Tibial artery (tissue), 4 donors: ENCODE data around the gene MTERF2.
"Not testable (repeated sequence)": the region's sequence is repeated elsewhere in the genome, so short reads cannot be mapped to it uniquely, and the experiment has no call there.

Source experiments
- DNase-seq, 2 donors: peaks; one replicate each; pipeline ENCODE4 v3.0.0-alpha.2; 2019
- H3K27ac ChIP-seq, 2 donors: fragments of 200-600 bp; sonication (generic) in 1 of 2; 1 replicate in 1 of 2; 2 replicates in 1 of 2; pipeline ENCODE4 v1.5.1; 2018 to 2019; ENCODE audit warnings: mild to moderate bottlenecking in 1 of 2
- H3K27me3 ChIP-seq, 2 donors: fragments of 200-600 bp; sonication (generic) in 1 of 2; one replicate each; pipeline versions ENCODE4 v1.5.1 to v1.6.0; 2016 to 2019
- H3K36me3 ChIP-seq, 3 donors: fragments of 200-600 bp; sonication (generic) in 2 of 3; one replicate each; pipeline ENCODE4 v1.5.1; 2016 to 2019; ENCODE audit warnings: mild to moderate bottlenecking in 2 of 3
- H3K4me1 ChIP-seq, 4 donors: fragments of 200-600 bp; sonication (generic) in 2 of 4; 1 replicate in 3 of 4; 2 replicates in 1 of 4; pipeline ENCODE4 v1.5.1; 2016 to 2019
- H3K4me3 ChIP-seq, 2 donors: fragments of 200-600 bp; sonication (generic) in 1 of 2; 1 replicate in 1 of 2; 2 replicates in 1 of 2; pipeline ENCODE4 v1.5.1; 2018 to 2019; ENCODE audit warnings: mild to moderate bottlenecking in 2 of 2
- H3K9me3 ChIP-seq, 3 donors: fragments of 200-600 bp; sonication (generic) in 1 of 3; one replicate each; pipeline ENCODE4 v1.5.1; 2016 to 2019
- intact Hi-C: fragments of 100-400 bp; cut with DNase I; formaldehyde crosslinking; loops from one replicate; pipeline ENCODE4 v1.15.0; 2023; ENCODE audit warnings: low total_unique reads
- TF ChIP-seq, protein P1 (sequence below), 2 experiments: fragments of 200-600 bp in 1 of 2; fragments of 450-650 bp in 1 of 2; IDR thresholded peaks; one replicate each; pipeline ENCODE4 v1.5.1; 2017 to 2019; ENCODE audit warnings: antibody characterized with exemption in 2 of 2, mild to moderate bottlenecking in 1 of 2, moderate library complexity in 1 of 2

MTERF2 gene

DNA sequence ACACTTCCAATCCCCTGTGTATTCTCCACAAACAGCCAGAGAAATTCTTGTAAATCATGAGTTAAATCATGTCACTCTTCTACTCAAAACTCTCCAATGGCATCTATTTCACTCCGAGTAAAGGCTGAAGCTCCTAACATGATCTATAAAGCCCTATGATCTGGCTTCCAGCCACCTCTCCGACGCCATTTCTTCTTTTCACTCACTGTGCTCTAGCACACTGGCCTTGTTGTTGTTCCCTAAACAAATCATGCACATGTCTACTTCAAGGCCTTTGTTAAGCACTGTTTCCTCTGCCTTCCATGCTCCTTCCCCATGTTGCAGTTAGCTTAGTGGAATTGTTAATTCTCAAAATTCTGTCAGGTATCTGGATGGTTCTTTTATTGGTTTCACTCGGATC, 30.1 kb upstream of the MTERF2 start:
- intact Hi-C loops, result no loop called here
- TF ChIP-seq, protein P1, sequence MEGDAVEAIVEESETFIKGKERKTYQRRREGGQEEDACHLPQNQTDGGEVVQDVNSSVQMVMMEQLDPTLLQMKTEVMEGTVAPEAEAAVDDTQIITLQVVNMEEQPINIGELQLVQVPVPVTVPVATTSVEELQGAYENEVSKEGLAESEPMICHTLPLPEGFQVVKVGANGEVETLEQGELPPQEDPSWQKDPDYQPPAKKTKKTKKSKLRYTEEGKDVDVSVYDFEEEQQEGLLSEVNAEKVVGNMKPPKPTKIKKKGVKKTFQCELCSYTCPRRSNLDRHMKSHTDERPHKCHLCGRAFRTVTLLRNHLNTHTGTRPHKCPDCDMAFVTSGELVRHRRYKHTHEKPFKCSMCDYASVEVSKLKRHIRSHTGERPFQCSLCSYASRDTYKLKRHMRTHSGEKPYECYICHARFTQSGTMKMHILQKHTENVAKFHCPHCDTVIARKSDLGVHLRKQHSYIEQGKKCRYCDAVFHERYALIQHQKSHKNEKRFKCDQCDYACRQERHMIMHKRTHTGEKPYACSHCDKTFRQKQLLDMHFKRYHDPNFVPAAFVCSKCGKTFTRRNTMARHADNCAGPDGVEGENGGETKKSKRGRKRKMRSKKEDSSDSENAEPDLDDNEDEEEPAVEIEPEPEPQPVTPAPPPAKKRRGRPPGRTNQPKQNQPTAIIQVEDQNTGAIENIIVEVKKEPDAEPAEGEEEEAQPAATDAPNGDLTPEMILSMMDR (IDR thresholded peaks at IDR 0.05), result no peak
- DNase-seq, result no peak
- H3K9me3 ChIP-seq, result no peaks in the 10 kb centered on the region
- H3K4me3 ChIP-seq, result no peak overlapping the region
- no peaks in the 10 kb centered on the region for H3K27me3 ChIP-seq
- no peaks in the 10 kb centered on the region for H3K4me1 ChIP-seq
- peaks cover 16 to 19% (median 18%) of the 10 kb centered on the region in 3 donors for H3K36me3 ChIP-seq
- H3K27ac ChIP-seq, result no peak overlapping the region

DNA sequence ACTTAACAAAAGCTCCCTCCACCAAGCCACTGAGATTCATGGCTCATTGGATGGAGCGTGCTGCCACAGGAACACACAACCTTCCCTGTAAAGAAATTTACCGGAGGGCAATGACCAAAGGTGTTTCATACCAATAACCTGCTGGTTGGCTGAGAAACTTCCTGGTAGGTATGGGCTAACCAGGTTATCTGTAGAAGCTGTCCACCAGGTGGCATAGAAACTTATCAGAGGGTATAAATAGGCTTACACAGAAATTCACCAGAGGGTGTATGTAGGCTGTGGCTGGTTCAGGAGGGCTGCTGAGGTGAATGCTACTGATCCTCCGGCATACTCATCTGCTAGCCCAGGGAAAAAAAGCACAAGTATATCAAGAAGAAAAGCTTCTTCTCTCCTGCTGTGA, 27.1 kb upstream of the MTERF2 start:
- DNase-seq, result no peak
- TF ChIP-seq, protein P1 (IDR thresholded peaks at IDR 0.05), result no peak
- H3K4me3 ChIP-seq, result no peak overlapping the region
- intact Hi-C loops, result no loop called here
- H3K4me1 ChIP-seq, result no peaks in the 10 kb centered on the region
- no peak overlapping the region for H3K27ac ChIP-seq
- H3K36me3 ChIP-seq, result peaks cover 4 to 16% (median 5%) of the 10 kb centered on the region in 3 donors
- no peaks in the 10 kb centered on the region for H3K27me3 ChIP-seq
- no peaks in the 10 kb centered on the region for H3K9me3 ChIP-seq

DNA sequence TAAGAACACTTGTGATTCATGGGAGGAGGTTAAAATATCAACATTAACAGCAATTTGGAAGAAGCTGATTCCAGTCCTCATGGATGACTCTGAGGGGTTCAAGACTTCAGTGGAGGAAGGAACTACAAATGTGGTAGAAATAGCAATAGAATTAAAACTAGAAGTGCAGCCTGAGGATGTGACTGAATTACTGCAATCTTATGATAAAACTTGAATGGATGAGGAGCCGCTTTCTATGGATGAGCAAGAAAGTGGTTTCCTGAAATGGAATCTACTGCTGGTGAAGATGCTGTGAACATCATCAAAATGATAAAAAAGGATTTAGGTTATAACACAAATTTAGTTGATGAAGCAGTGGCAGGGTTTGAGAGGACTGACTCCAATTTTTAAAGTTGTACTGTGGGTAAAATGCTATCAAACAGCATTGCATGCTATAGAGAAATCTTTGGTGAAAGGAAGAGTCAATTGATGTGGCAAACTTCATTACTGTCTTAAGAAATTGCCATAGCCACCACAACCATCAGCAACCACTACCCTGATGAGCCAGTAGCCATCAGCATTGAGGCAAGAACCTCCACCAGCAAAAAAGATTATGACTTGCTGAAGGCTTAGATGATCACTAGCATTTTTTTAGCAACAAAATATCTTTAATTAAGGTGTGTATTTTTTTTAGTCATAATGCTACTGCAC, 25.9 kb upstream of the MTERF2 start:
- H3K9me3 ChIP-seq, result no peaks in the 10 kb centered on the region
- intact Hi-C loops, result no loop called here
- DNase-seq, result no peak
- peaks cover 0 to 16% (median 0%) of the 10 kb centered on the region in 3 donors for H3K36me3 ChIP-seq
- H3K4me3 ChIP-seq, result no peak overlapping the region
- H3K27me3 ChIP-seq, result no peaks in the 10 kb centered on the region
- TF ChIP-seq, protein P1 (IDR thresholded peaks at IDR 0.05), result no peak
- H3K4me1 ChIP-seq, result no peaks in the 10 kb centered on the region
- H3K27ac ChIP-seq, result no peak overlapping the region

DNA sequence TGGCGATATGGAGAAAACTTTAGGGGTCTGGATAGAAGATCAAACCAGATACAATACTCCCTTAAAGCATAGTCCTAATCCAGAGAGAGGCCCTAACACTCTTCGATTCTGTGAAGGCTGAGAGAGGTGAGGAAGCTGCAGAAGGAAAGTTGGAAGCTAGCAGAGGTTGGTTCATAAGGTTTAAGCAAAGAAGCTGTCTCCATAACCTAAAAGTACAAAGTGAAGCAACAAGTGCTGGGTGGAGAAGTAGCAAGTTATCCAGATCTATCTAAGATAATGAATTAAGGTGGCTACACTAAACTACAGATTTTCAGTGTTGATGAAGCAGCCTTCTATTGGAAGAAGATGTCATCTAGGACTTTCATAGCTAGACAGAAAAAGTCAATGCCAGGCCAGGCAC, 24.6 kb upstream of the MTERF2 start:
- no peak overlapping the region for H3K27ac ChIP-seq
- H3K9me3 ChIP-seq, result no peaks in the 10 kb centered on the region
- DNase-seq, result no peak
- peaks cover 0 to 9% (median 0%) of the 10 kb centered on the region in 3 donors for H3K36me3 ChIP-seq
- intact Hi-C loops, result no loop called here
- no peak overlapping the region for H3K4me3 ChIP-seq
- TF ChIP-seq, protein P1 (IDR thresholded peaks at IDR 0.05), result no peak
- H3K4me1 ChIP-seq, result no peaks in the 10 kb centered on the region
- no peaks in the 10 kb centered on the region for H3K27me3 ChIP-seq

DNA sequence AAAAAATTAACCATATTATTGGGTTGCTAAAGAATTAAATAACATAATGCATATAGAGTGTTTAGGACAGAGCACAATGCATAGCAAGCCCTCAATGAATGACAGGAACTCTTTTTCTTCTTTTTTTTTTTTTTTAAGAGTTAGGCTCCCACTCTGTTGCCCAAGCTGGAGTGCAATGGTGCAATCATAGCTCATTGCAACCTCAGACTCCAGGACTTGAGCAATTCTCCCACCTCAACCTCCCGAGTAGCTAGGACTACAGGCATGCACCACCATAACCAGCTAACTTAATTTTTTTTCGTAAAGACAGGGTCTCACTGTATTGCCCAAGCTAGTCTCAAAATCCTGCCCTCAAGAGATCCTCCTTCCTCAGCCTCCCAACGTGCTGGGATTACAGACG, 20.5 kb upstream of the MTERF2 start:
- no peaks in the 10 kb centered on the region for H3K27me3 ChIP-seq
- intact Hi-C loops, result no loop called here
- H3K4me1 ChIP-seq, result no peaks in the 10 kb centered on the region
- H3K27ac ChIP-seq, result no peak overlapping the region
- peaks cover 0 to 4% (median 0%) of the 10 kb centered on the region in 3 donors for H3K36me3 ChIP-seq
- no peaks in the 10 kb centered on the region for H3K9me3 ChIP-seq
- TF ChIP-seq, protein P1 (IDR thresholded peaks at IDR 0.05), result no peak
- no peak overlapping the region for H3K4me3 ChIP-seq
- DNase-seq, result no peak

GRCh38 chr12:107002665-107003064, 15.7 kb upstream of the MTERF2 start:
- H3K36me3 ChIP-seq, result peaks cover 9 to 28% (median 17%) of the 10 kb centered on the region in 3 donors
- H3K27me3 ChIP-seq, H3K4me3 ChIP-seq, DNase-seq, H3K27ac ChIP-seq, intact Hi-C loops, H3K4me1 ChIP-seq, H3K9me3 ChIP-seq: not testable (repeated sequence)
